UCSD-AML1 (cell line): ENCODE measurements around the gene NKD1.

Source experiments
- DNase-seq: peaks from one replicate; lab custom pipeline; 2025; ENCODE audit not compliant: unreplicated experiment; lab: John Stamatoyannopoulos, UW

The NKD1 gene

DNA sequence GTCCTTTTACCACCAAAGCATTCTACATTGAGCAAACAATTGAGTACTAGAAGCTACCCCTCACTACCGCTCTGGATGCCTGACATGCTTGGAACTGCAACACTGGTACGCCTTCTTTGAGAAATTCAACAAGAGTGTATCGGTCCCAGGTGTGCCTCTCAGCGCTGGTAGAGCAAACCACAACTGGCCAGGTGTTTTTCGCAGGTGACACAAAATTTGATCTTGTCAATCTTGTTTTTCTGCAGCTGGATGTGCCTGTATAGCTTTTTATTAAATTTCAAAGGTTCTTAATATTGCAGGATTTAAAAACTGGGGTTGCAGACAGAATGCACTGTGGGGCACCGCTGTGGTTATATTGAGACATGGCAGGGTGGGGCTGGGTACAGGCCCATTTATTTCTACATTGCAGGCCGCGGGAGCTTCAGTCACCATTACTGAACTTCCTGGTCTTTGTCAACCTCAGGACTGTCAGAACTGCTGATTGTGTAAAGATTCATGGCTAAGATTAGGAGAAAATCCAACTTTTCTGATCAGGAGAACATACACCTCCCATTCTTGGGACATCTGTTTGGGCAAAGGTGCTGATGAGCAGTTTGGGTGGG is 137.4 kb downstream of the NKD1 start:
- DNase-seq, result no peak

DNA sequence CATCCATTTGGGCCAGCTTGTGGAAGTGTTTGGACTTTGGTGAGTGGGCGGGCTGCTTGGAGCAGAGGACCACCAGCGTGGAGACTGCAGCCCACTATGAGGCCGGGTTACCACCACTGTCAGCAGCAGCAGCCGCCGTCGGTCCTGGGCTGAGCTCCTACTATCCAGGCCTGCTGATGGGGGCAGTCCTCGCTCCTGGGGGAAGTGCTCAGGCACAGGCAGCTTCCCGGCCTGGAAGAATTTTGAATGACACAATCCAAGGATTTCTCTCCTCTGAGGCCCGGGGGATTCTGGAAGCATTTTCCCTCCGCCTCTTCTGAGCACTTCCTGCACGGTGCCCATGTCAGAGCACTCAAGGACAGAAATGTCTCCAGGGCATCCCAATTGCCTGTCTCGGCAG is 139.9 kb downstream of the NKD1 start:
- no peak for DNase-seq

DNA sequence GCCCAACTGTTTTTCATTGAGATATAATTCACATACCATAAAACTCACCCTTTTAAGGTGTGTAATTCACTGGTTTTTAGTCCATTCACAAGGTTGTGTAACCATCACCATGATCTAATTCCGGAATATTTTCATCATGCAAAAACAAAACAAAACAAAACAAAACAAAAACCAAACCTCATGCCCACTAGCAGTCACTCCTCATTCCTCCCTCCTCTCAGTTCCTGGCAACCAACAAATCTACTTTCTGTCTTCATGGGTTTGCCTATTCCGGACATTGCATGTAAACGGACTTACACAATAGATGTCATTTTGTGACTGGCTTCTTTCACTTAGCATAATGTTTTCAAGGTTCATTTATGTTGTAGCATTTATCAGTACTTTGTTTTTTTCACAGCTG is 140.7 kb downstream of the NKD1 start:
- DNase-seq, result no peak

DNA sequence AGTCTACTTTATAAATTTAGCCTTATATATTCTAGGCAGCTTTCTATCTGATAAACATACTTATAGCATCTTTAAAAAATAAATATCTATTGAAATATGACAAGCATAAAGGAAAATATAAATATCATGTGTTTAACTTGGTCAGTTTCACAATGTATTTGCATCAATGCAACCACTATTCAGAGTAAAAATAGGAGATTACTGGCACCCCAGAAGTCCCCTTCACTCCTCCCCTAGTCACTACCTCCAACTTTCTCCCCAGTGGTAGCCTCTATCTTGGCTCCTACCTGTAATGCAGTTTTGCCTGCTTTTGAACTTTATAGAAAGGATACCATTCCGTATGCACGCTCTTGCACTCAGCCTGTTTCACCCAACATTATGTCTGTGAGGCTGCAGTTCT is 142.0 kb downstream of the NKD1 start:
- DNase-seq, result no peak

DNA sequence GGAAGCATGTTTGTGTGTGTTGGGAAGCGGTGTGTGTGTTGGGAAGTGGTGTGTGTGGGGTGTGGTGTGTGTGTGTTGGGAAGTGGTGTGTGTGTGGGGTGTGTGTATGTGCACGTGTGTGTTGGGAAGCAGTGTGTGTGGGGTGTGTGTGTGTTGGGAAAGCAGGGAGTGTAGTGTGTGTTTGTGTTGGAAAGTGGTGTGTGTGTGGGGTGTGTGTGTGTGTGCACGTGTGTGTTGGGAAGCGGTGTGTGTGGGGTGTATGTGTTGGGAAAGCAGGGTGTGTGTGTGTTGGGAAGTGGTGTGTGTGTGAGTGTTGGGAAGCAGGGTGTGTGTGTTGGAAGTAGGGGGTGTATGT is 144.4 kb downstream of the NKD1 start:
- DNase-seq, result no peak

DNA sequence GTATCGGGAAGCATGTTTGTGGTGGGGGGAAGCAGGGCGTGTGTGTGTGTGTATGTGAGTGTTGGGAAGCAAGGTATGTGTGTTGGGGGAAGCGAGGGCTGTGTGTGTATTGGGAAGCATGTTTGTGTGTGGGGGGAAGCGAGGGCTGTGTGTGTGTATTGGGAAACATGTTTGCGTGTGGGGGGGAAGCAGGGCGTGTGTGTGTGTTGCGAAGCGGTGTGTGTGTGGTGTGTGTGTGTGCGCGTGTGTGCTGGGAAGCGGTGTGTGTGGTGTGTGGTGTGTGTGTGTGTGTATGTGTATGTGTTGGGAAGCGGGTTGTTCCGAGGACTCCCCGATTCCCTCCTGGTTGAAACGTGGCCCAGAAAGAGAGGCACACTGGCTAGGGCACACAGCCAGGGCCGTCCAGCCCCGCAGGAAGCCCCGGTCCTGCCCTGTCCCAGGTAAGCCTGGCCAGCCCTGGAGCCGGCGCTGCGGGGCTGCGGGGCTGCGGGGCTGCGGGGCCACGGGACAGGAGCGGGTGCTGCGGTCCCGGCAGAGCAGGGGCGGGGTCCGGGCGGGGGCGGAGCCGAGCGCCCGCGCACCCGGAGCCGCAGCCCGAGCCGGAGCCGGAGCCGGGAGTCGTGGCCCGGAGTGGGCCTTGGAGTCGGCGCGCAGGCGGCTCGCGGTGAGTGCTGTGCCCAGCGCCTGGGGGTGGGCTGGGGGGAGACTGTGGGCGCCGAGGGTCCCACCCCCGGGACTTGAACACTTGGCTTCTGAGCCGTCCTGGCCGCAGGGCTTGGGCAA is 145.0 kb downstream of the NKD1 start, which contains the start of gene NOD2:
NOD2 (plus strand) TSS at position 608 of the 783 bp plus-strand sequence. CDS start 5,890 bp downstream, outside the sequence.
- no peak for DNase-seq

DNA sequence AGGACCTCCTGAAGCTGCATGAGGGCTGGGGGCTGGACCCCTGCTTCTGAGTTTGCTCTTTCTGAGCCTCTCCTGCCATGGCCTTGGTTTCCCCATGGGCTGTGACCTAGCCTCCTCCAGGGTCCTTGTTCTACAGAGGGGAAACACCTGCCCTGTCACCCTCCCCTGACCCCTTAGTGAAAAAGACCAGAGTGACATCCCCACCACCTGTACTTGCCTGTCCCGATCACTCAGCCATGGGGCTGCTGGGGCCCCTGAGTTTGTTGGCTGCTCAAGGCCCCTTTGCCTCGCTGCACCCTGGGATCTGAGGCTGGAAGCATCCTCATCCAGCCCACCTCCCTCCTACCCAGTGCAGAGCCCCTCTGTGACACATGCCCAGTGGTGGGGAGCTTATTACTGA is 146.0 kb downstream of the NKD1 start:
- DNase-seq, result no peak

DNA sequence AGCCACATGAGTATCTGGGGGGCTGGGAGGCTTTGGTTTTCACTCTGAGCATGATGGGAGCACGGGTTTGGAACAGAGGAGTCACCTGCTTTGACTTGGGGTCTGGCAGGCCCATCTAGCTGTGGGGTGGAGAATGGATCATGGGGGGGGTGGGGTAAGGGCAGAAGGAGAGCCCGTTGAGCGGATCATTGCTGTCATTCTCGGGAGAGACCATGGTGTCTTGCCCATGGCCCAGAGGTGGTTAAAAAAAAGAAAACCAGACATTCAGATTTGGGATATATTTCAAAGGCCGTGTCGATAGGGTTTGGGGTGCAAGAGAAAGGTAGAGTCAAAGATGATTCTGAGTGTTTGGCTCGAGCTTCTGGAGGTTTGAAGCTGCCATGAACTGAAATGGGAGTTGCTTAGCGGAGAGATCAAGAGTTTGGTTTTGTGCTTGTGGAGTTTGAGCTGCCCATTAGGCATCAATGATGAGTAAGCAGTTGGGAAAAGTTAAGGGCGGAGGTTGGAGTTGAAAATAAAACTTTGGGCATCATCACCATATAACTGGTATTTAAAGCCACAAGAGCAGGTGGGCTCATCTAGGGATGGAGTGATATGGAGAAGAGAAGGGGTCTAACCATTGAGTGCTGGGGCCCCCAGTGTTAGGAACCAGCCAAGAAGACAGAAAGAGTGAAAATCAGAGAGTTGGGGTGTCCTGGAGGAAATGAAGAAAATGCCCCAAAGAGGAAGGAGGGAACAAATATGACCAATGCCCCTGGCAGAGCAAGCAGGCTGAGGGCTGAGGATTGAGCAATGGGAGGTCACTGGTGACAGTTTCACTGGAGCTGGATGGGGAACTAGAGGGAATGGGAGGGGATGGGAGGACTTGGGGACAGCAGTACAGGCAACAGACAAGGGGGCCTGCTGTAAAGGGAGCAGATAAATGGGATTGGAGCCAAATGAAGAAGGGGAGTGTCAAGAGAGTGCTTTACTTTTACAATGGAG is 147.1 kb downstream of the NKD1 start:
- DNase-seq, result no peak

DNA sequence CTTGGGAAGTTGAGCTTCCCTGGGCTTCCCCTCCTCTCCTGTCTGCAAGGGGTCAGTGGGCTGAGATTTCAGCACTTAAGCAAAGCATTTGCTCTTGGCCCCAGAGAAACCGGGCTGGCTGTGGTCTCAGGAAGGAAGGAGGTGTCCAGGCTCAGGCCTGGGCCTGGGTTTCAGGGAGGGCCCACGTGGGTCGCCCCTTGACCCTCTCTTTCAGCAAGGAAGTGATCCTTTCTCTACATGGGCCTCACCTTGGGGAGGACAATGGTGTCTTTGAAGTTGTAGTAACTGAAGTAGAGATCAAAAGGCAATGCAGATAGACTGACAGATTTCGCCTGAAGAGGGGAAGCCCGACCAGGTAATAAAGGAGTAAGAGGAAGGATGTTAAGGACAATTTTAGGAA is 147.9 kb downstream of the NKD1 start:
- no peak for DNase-seq

DNA sequence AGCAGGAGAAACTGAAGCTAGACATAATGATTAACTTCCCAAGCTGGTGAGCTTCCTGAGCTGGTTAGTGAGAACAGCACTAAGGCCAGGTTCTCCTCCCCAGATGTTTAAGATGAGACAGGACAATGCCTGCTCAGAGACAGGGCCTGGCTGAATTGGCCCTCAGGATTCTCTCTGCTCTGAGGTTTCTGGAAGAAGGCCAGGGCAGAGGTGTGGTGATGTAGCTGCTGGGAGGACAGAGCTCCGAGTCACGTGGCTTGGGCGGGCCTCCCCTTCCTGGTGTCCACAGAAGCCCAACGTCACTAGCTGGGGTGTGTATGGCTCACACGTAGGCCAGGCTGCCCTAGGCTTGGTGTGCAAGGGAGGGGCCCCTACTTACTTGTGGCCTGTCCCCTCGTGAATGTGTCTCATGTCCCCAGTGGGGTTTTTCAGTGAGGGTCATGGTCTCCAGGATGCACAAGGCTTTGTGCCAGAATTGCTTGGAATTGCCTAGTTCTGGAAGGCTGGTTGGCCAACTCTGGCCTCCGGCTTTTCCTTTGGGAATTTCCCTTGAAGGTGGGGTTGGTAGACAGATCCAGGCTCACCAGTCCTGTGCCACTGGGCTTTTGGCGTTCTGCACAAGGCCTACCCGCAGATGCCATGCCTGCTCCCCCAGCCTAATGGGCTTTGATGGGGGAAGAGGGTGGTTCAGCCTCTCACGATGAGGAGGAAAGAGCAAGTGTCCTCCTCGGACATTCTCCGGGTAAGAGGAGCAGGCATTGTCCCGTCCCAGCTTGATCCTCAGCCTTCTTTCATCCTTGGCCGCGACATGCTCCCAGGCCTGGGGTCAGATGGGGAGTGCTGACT is 148.6 kb downstream of the NKD1 start:
- no peak for DNase-seq

DNA sequence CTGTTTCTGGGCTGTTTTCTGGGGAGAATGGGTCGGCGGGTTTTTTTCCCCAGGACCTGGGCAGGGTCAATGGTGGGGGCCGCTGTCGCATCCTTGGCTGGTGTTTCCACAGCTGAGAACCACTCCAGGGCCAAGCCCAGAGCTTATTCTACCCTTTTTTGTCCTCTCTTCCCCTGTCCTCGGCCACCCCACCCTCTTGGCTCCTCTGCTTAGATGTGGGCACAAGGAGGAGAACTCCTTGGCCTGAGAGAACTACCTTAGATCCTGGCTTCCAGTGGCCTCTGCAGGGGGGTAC is 149.2 kb downstream of the NKD1 start:
- DNase-seq, result no peak

DNA sequence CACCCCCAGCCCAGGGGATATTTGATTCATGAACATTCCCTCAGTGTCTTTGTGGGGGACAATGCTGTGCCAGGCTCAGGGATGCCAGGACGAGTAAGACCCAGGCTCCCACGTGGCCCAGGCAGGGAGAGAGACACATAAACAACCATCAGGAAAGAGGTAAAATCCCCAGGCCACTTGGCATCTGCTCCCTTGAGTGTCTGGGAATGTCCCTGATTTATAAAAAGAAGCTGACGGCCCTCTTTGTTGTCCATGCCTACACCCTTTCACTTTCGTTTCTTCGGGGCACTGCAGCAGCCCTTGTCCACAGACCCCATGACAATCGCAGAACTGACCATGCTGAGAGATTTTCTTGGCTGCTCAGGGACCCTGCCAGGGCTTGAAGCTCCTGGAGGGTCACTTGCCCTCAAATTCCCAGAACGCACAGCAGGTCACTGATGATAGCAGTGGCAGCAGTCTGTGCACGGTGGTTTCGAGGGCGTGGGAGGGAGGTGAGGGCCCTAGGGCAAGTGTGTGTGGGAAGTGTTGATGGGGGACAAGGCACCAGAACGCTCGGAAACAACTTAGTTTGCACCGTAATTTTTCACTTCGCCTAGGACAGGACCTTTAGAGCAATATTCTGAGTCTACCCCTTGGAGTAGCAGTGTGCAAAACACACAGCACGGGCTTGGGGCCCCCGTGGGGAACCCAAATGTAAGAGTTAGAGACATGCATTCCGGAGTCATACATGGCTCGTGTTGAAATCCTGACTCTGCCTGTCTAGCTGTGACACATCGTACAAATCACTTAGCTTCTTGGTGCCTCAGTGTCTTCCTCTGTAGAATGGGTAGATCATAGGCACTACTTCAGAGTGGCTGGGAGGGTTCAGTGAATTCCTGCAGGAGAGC is 149.9 kb downstream of the NKD1 start:
- DNase-seq, result no peak
